Bone marrow (tissue), 2 donors: Measurements from ENCODE around the gene PADI2.

Source experiments
- DNase-seq, 2 donors: peaks; one replicate each; lab custom pipeline; 2025; lab: John Stamatoyannopoulos, UW

Gene PADI2

GRCh38 chr1:17053685-17054410, 65.4 kb downstream of the PADI2 start, which contains the start of gene SDHB:
Gene SDHB (minus strand): TSS chr1:17054032. CDS start chr1:17054019, 13 bp downstream.
- DNase-seq = peak; percentile 91 to 96

- no peak for DNase-seq
Measured at GRCh38 chr1:17053086-17053684, 66.1 kb downstream of the PADI2 start.

- no peak for DNase-seq
Measured at GRCh38 chr1:17052641-17053040, 66.6 kb downstream of the PADI2 start.

- DNase-seq = no peak
Measured at GRCh38 chr1:17052038-17052437, 67.2 kb downstream of the PADI2 start.

GRCh38 chr1:17047924-17048323, 71.3 kb downstream of the PADI2 start:
- DNase-seq = no peak

GRCh38 chr1:17046334-17046657, 73.0 kb downstream of the PADI2 start:
- no peak for DNase-seq

GRCh38 chr1:17045634-17046333, 73.5 kb downstream of the PADI2 start:
- peak in 1 of 2 donors; percentile 29 for DNase-seq

- no peak for DNase-seq
Measured at GRCh38 chr1:17045150-17045549, 74.1 kb downstream of the PADI2 start.

- DNase-seq = no peak
Measured at GRCh38 chr1:17043676-17044075, 75.6 kb downstream of the PADI2 start.

GRCh38 chr1:17040135-17040534, 79.1 kb downstream of the PADI2 start:
- no peak for DNase-seq

- no peak for DNase-seq
Measured at GRCh38 chr1:17039522-17039921, 79.7 kb downstream of the PADI2 start.

GRCh38 chr1:17033481-17033880, 85.8 kb downstream of the PADI2 start:
- DNase-seq = no peak

- no peak for DNase-seq
Measured at GRCh38 chr1:17032741-17033140, 86.5 kb downstream of the PADI2 start.

- no peak for DNase-seq
Measured at GRCh38 chr1:17031436-17031835, 87.8 kb downstream of the PADI2 start.

GRCh38 chr1:17030206-17030605, 89.0 kb downstream of the PADI2 start:
- DNase-seq = no peak

GRCh38 chr1:17028662-17029188, 90.5 kb downstream of the PADI2 start:
- DNase-seq = no peak

GRCh38 chr1:17027900-17028299, 91.4 kb downstream of the PADI2 start:
- no peak for DNase-seq

GRCh38 chr1:17027403-17027802, 91.8 kb downstream of the PADI2 start:
- no peak for DNase-seq

- no peak for DNase-seq
Measured at GRCh38 chr1:17024721-17025120, 94.5 kb downstream of the PADI2 start.

- no peak for DNase-seq
Measured at GRCh38 chr1:17023573-17023972, 95.7 kb downstream of the PADI2 start.

GRCh38 chr1:17023102-17023501, 96.1 kb downstream of the PADI2 start:
- no peak for DNase-seq

GRCh38 chr1:17021896-17022295, 97.4 kb downstream of the PADI2 start:
- DNase-seq = no peak

GRCh38 chr1:17020502-17020901, 98.7 kb downstream of the PADI2 start:
- DNase-seq = no peak
